ENCODE data around the gene GPR108. TPM values are rescaled to one million over a fixed set of nuclear protein-coding genes. Genes with fewer than 3 reads are reported as not detected.
A peak's percentile ranks its signal among the peaks of the same experiment; 100 is the strongest.

Gene GPR108
- total RNA-seq, 2 donors from 2014 or later: 67.4 to 70.4 TPM

DNA sequence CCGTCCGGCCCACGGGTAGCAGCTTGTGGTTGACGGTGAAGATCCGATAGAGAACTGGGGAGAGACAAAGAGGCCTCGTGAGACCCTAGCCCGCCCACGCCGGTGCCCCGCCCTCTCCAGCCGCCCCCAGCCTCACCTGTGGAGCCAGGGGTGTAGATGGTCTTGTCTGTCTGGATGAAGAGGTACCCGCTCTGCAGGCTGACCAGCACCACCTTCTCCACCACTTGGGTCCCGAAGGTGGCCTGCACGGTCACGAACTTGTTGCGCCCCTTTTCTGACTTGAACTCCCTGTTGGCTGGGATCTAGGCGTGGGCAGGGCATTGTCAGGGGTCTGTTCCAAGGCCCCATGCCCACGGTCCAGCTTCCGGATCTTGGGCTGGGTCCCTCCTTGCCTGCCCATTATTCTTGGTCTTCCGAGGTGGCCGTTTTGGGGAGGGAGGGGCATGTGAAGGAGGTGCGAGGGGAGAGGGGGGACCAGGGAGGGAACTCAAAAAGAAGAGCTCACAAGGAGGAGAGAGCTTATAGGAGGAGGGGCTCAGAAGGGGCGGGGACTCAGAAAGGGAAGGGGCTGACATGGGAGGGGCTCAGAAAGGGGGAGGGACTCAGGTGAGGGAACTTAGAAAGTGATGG, 19.2 kb downstream of the GPR108 start:
- peaks cover 5% of the 10 kb centered on the region for H3K9me3 Mint-ChIP-seq
- no peak for ATAC-seq
- H3K27ac Mint-ChIP-seq: peak overlapping the region in 1 of 2 donors; percentile 12
- peak; percentile 55 for DNase-seq (ENCODE audit: low spot score)
- H3K27me3 Mint-ChIP-seq: peaks cover 5 to 8% of the 10 kb centered on the region in 2 donors
- no peak overlapping the region for H3K4me3 Mint-ChIP-seq
- H3K4me1 Mint-ChIP-seq (ENCODE audit: low read depth in 2 of 2): peaks cover 40 to 41% of the 10 kb centered on the region in 2 donors
- H3K36me3 Mint-ChIP-seq: peaks cover 7% of the 10 kb centered on the region

DNA sequence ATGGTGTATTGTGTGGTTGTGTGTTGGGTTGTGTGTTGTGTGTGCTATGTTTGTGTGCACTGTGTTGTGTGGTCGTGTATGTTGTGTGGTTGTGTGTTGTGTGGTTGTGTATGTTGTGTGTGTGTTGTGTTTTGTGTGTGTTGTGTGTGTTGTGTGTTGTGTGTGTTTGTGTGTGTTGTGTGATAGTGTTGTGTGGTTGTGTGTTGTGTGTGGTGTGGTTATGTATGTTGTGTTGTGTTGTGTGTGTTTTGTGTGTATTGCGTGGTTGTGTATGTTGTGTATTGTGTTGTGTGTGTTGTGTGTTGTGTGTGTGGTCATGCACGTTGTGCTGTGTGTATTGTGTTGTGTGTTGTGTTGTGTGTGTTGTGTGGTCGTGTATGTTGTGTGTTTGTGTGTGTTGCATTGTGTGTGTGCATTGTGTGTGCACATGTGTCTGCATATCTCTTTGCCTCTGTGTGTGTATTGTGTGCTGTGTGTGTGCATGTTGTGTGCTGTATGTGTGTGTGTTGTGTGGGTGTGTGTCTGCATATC, 19.9 kb downstream of the GPR108 start:
- peaks cover 7% of the 10 kb centered on the region for H3K36me3 Mint-ChIP-seq
- peaks cover 5 to 8% of the 10 kb centered on the region in 2 donors for H3K27me3 Mint-ChIP-seq
- H3K27ac Mint-ChIP-seq: peak overlapping the region in 1 of 2 donors; percentile 12

DNA sequence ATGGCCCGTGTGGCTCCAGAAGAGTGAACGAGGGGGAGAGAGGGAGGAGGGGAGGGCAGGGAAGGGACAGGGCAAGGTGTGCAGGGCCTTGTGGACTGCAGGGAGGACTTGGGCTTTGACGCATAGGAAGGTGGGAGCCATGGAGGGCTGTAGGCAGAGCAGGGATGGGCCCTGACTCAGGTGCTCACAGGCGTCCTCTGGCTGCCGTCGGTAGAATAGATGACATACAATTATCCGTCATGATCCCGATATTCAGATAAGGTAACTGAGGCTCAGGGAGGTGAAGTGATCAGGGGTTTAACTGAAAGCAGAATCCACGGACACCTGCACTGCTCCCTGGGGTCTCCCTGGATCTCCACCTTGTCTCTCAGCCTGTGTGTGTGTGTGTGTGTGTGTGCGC, 20.3 kb downstream of the GPR108 start:
- Mint-ChIP-seq H3K27me3 (peaks cover 5 to 8% of the 10 kb centered on the region in 2 donors), H3K4me1 (ENCODE audit: low read depth in 2 of 2) (peaks cover 31 to 34% of the 10 kb centered on the region in 2 donors), H3K36me3 (peaks cover 7% of the 10 kb centered on the region), H3K9me3 (peaks cover 5% of the 10 kb centered on the region), H3K27ac (peak overlapping the region; percentile 12 to 17), H3K4me3 (peak overlapping the region; percentile 4)
- DNase-seq (ENCODE audit: low spot score) (peak; percentile 42), ATAC-seq (no peak)

More for the DNA sequence above, 19.9 kb downstream of the GPR108 start:
- Mint-ChIP-seq H3K9me3 (peaks cover 5% of the 10 kb centered on the region), H3K4me1 (ENCODE audit: low read depth in 2 of 2) (peaks cover 36 to 39% of the 10 kb centered on the region in 2 donors), H3K4me3 (peak overlapping the region; percentile 4)
- DNase-seq (ENCODE audit: low spot score) (no peak), ATAC-seq (no peak)

DNA sequence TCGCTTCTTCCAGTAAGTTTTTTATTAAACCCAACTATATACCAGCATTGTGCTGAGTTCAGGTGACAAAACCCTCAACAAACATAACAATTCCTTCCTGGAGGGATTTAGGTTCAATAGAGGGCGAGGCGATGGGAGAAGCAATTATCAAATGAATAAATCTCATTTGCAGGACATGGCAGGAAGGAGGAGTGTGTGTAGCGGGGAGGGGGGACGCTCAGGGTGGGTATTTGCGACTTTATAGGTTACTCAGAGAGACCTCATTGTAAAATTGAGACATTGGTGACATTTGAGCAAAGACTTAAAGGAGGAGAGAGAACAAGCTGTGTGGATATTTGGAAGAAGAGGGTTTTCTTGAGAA, 20.8 kb downstream of the GPR108 start:
- Mint-ChIP-seq H3K4me3 (no peak overlapping the region), H3K4me1 (ENCODE audit: low read depth in 2 of 2) (peaks cover 27 to 30% of the 10 kb centered on the region in 2 donors), H3K9me3 (peaks cover 5% of the 10 kb centered on the region), H3K36me3 (peaks cover 7% of the 10 kb centered on the region), H3K27me3 (peaks cover 5 to 8% of the 10 kb centered on the region in 2 donors), H3K27ac (peak overlapping the region in 1 of 2 donors; percentile 17)
- peak; percentile 26 for DNase-seq (ENCODE audit: low spot score)
- ATAC-seq: no peak

DNA sequence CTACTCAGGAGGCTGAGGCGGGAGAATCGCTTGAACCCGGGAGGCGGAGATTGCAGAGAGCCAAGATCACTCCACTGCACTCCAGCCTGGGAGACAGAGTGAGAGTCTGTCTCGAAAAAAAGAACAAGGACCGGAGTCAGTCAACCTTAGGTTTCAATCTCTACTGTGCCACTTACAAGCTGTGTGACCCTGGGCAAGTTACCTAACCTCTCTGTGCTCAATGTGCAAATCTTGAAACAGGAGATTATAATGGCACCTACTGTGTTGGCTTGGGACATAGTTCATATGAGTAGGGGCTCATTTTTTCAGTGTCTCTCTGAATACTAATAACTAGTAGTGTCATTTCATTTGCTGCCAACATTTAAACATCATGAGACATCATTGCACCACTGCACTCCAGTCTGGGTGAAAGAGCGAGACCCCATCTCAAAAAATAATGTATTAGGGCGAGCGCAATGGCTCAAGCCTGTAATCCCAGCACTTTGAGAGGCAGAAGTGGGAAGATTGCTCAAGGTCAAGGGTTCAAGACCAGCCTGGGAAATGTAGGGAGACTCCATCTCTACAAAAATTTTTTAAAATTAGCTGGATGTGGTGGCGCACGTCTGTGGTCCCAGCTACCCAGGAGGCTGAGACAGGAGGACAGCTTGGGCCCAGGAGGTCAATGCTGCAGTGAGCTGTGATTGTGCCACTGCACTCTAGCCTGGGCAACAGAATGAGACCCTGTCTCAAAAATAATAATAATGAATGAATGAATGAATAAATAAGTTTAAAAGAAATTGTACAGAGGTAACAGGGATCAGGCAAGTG, 22.4 kb downstream of the GPR108 start:
- Mint-ChIP-seq H3K4me3 (no peak overlapping the region), H3K4me1 (ENCODE audit: low read depth in 2 of 2) (peaks cover 20 to 23% of the 10 kb centered on the region in 2 donors), H3K9me3 (peaks cover 5% of the 10 kb centered on the region), H3K36me3 (peaks cover 7% of the 10 kb centered on the region), H3K27ac (no peak overlapping the region), H3K27me3 (peaks cover 11 to 16% of the 10 kb centered on the region in 2 donors)
- DNase-seq (ENCODE audit: low spot score) (no peak), ATAC-seq (no peak)

- H3K36me3 Mint-ChIP-seq: peaks cover 7% of the 10 kb centered on the region
- H3K27ac Mint-ChIP-seq: no peak overlapping the region
- peaks cover 15 to 19% of the 10 kb centered on the region in 2 donors for H3K4me1 Mint-ChIP-seq (ENCODE audit: low read depth in 2 of 2)
- peaks cover 5% of the 10 kb centered on the region for H3K9me3 Mint-ChIP-seq
- DNase-seq (ENCODE audit: low spot score) (peak; percentile 31), ATAC-seq (no peak)
- H3K27me3 Mint-ChIP-seq: peaks cover 16 to 25% of the 10 kb centered on the region in 2 donors
- no peak overlapping the region for H3K4me3 Mint-ChIP-seq
Observed at GRCh38 chr19:6713773-6714692, 23.3 kb downstream of the GPR108 start.

DNA sequence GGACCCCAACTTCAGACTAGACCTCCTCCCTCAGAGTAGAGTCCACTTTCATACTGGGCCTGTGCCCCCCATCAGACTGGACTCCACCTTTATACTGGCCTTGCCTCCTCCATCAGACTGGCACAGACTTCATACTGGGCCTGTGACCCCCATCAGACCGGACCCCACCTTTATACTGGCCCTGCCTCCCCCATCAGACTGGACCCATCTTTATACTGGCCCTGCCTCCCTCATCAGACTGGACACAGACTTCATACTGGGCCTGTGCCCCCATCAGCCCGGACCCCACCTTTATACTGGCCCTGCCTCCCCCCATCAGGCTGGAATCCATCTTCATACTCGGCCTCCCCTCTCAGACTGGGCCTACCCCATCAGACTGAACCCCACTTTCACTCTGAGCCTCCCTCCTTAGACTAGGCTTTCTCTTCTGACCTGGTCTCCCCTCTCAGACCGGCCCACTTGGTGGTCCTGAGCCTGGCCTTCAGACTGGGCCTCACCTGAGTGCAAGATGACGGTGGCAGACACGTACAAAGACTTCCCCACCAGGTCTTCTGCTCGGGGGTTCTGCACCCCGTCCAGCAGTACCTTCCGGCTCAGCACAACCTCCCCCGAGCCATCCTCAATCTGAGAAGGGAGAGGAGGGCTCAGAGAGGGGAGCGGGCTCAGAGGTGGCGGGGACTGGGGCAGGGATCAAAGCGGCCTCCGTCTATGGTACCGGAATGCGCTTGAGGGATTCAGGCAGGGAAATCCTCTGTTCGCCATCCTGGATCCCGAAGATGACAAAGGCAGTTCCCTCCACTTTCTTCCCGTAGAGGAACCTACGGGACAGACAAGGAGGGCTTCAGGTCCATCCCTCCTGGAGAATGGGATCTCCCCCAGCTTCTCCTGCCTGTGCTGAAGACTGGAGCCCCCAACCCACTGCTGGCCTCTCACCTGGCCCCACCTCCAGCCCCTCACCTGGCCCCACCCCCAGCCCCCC, 24.4 kb downstream of the GPR108 start:
- Mint-ChIP-seq H3K4me1 (ENCODE audit: low read depth in 2 of 2) (peaks cover 15 to 19% of the 10 kb centered on the region in 2 donors), H3K36me3 (peaks cover 7% of the 10 kb centered on the region), H3K27me3 (peaks cover 16 to 35% of the 10 kb centered on the region in 2 donors), H3K9me3 (peaks cover 5% of the 10 kb centered on the region), H3K27ac (no peak overlapping the region), H3K4me3 (no peak overlapping the region)
- peak; percentile 57 for DNase-seq (ENCODE audit: low spot score)
- ATAC-seq: peak in 1 of 2 donors; percentile 41

DNA sequence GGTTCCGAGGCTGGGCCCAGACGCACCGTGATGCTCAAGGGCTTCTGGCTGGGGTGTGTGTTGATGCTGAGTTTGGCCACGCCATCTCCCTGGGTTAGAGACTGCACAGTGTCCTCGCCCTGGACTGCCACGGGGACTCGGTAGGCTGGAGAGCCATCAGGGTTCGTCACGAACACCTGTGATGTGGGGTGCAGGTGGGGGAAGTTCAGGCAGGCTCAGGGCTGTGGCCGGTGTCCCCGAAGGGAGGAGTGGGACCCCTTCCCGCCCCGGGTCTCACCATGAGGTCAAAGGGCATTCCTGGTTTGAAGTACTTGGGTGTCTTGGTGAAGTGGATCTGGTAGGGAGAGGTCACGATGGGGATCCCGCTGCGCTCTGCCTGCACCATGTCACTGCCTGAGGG, 25.1 kb downstream of the GPR108 start:
- Mint-ChIP-seq H3K27me3 (peaks cover 11 to 28% of the 10 kb centered on the region in 2 donors), H3K36me3 (peaks cover under 1% of the 10 kb centered on the region), H3K27ac (no peak overlapping the region), H3K4me1 (ENCODE audit: low read depth in 2 of 2) (peaks cover 7 to 12% of the 10 kb centered on the region in 2 donors), H3K4me3 (no peak overlapping the region), H3K9me3 (peaks cover under 1% of the 10 kb centered on the region)
- ATAC-seq (peak in 1 of 2 donors; percentile 7), DNase-seq (ENCODE audit: low spot score) (peak; percentile 52)

- H3K9me3 Mint-ChIP-seq: no peaks in the 10 kb centered on the region
- peaks cover 10 to 26% of the 10 kb centered on the region in 2 donors for H3K27me3 Mint-ChIP-seq
- H3K36me3 Mint-ChIP-seq: no peaks in the 10 kb centered on the region
- H3K4me1 Mint-ChIP-seq (ENCODE audit: low read depth in 2 of 2): peaks cover 7 to 10% of the 10 kb centered on the region in 2 donors
- no peak overlapping the region for H3K27ac Mint-ChIP-seq
- H3K4me3 Mint-ChIP-seq: no peak overlapping the region
- no peak for ATAC-seq
- peak; percentile 37 for DNase-seq (ENCODE audit: low spot score)
Observed at GRCh38 chr19:6711605-6712004, 25.8 kb downstream of the GPR108 start.

GRCh38 chr19:6711078-6711361, 26.4 kb downstream of the GPR108 start:
- DNase-seq (ENCODE audit: low spot score) (no peak), ATAC-seq (no peak)
- H3K9me3 Mint-ChIP-seq: no peaks in the 10 kb centered on the region
- H3K27ac Mint-ChIP-seq: no peak overlapping the region
- H3K4me3 Mint-ChIP-seq: no peak overlapping the region
- peaks cover 7 to 10% of the 10 kb centered on the region in 2 donors for H3K4me1 Mint-ChIP-seq (ENCODE audit: low read depth in 2 of 2)
- peaks cover 10 to 26% of the 10 kb centered on the region in 2 donors for H3K27me3 Mint-ChIP-seq
- no peaks in the 10 kb centered on the region for H3K36me3 Mint-ChIP-seq

DNA sequence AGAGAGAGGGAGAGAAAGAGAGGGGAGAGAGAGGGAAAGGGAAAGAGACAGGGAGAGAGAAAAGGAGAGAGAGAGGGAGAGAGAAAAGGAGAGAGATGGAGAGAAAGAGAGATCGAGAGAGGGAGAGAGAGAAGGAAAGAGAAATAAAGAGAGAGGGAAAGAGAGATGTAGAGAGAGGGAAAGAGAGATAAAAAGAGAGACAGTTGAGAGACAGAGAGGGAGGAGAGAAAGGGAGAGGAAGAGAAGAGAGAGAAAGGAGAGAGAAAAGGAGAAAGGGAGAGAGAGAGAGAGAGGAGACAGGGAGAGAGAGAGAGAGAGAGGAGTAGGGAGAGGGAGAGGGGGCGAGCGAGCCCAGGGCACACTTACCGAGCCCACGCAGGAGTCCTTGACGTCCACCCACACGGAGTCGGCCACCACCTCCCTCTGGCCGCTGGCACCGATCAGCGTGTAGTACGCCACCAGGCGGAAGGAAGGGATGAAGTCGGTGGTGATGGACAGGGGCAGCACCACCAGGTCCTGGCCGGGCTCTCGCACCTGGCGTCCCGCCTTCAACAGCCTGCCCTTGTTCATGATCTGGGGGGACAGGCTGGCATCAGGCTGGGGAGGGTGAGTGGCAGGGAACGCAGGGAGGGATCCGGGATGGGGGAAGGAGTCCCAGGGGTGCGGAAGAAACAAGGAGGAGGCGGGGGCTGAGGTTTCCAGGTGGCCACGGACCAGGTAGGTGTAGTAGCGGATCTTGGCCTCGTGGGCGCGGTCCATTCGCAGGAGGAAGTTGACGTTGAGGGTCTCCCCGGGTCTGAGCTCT, 26.9 kb downstream of the GPR108 start:
- Mint-ChIP-seq H3K9me3 (no peaks in the 10 kb centered on the region), H3K36me3 (no peaks in the 10 kb centered on the region), H3K4me1 (ENCODE audit: low read depth in 2 of 2) (peaks cover 7 to 10% of the 10 kb centered on the region in 2 donors), H3K27me3 (peaks cover 10 to 26% of the 10 kb centered on the region in 2 donors), H3K4me3 (peak overlapping the region; percentile 40), H3K27ac (peak overlapping the region in 1 of 2 donors; percentile 10)
- DNase-seq (ENCODE audit: low spot score) (peak; percentile 55), ATAC-seq (peak in 1 of 2 donors; percentile 55)

GRCh38 chr19:6709549-6709948, 27.8 kb downstream of the GPR108 start:
- Mint-ChIP-seq H3K4me1 (ENCODE audit: low read depth in 2 of 2) (peaks cover 7 to 10% of the 10 kb centered on the region in 2 donors), H3K27me3 (peaks cover 10 to 26% of the 10 kb centered on the region in 2 donors), H3K9me3 (no peaks in the 10 kb centered on the region), H3K4me3 (no peak overlapping the region), H3K27ac (no peak overlapping the region), H3K36me3 (no peaks in the 10 kb centered on the region)
- peak; percentile 25 for DNase-seq (ENCODE audit: low spot score)
- no peak for ATAC-seq
